ENCODE results near the gene MCM10.

GRCh38 chr10:13257621-13258140 is 96.3 kb downstream of the MCM10 start:
- TF ChIP-seq, protein P1, sequence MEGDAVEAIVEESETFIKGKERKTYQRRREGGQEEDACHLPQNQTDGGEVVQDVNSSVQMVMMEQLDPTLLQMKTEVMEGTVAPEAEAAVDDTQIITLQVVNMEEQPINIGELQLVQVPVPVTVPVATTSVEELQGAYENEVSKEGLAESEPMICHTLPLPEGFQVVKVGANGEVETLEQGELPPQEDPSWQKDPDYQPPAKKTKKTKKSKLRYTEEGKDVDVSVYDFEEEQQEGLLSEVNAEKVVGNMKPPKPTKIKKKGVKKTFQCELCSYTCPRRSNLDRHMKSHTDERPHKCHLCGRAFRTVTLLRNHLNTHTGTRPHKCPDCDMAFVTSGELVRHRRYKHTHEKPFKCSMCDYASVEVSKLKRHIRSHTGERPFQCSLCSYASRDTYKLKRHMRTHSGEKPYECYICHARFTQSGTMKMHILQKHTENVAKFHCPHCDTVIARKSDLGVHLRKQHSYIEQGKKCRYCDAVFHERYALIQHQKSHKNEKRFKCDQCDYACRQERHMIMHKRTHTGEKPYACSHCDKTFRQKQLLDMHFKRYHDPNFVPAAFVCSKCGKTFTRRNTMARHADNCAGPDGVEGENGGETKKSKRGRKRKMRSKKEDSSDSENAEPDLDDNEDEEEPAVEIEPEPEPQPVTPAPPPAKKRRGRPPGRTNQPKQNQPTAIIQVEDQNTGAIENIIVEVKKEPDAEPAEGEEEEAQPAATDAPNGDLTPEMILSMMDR (IDR thresholded peaks at IDR 0.05): no peak
- no peak for TF ChIP-seq POLR2A (IDR thresholded peaks at IDR 0.05)

Data from tibial nerve (tissue), 3 donors.